SK-N-SH (cell line): ENCODE data around the gene UCP2. TPM values are rescaled to one million over a fixed set of nuclear protein-coding genes. Genes with fewer than 3 reads are reported as not detected.

Source experiments
- CTCF ChIA-PET: fragments of 300-600, 350-600 bp; formaldehyde crosslinking; extraction: SDS; loops from one replicate; lab custom pipeline; 2021; lab: Yijun Ruan, JAX
- POLR2A ChIA-PET: fragments of 350-600 bp; sonication (Branson Sonifier 250); formaldehyde crosslinking; extraction: SDS; loops from one replicate; lab custom pipeline; 2020; ENCODE audit warnings: antibody characterized with exemption, inconsistent platforms; lab: Yijun Ruan, JAX
- DNase-seq: peaks from one replicate; pipeline ENCODE4 v3.0.0; 2012
- H2AFZ ChIP-seq: fragments of 200-600 bp; sonication (generic); 2 replicates; pipeline ENCODE4 v1.8.1; 2016; ENCODE audit warnings: antibody characterized with exemption, mild to moderate bottlenecking, low read depth
- H3F3A ChIP-seq: fragments of 200-600 bp; sonication (generic); replicated peaks from 2 replicates; pipeline ENCODE3; 2016; ENCODE audit warnings: antibody characterized with exemption, mild to moderate bottlenecking; ENCODE audit not compliant: insufficient read depth
- H3K27ac ChIP-seq, 2 experiments: fragments of 200-500 bp in 1 of 2; fragments of 200-600 bp in 1 of 2; sonication (Bioruptor generic) in 1 of 2; sonication (generic), shearing (Covaris generic) in 1 of 2; 2 replicates each; pipeline versions ENCODE4 v1.5.1 to v1.6.1; 2014 to 2016; ENCODE audit warnings: low read depth in 2 of 2, inconsistent platforms in 1 of 2, low read length in 1 of 2, mild to moderate bottlenecking in 1 of 2, mixed read lengths in 1 of 2
- H3K27me3 ChIP-seq: fragments of 200-600 bp; sonication (generic), shearing (Covaris generic); 2 replicates; pipeline ENCODE4 v1.6.1; 2016; ENCODE audit warnings: mixed run types; ENCODE audit not compliant: insufficient read depth
- H3K36me3 ChIP-seq, 2 experiments: fragments of 200-500 bp in 1 of 2; fragments of 200-600 bp in 1 of 2; sonication (Bioruptor generic) in 1 of 2; sonication (generic) in 1 of 2; replicated peaks in 1 of 2; 2 replicates each; pipeline versions ENCODE3 to v1.5.1; 2014 to 2016; ENCODE audit warnings: low read length in 1 of 2, mild to moderate bottlenecking in 1 of 2; ENCODE audit not compliant: insufficient read depth in 2 of 2, control insufficient read depth in 1 of 2
- H3K4me1 ChIP-seq, 2 experiments: fragments of 200-500 bp in 1 of 2; fragments of 200-600 bp in 1 of 2; sonication (Bioruptor generic) in 1 of 2; sonication (generic), shearing (Covaris generic) in 1 of 2; 2 replicates each; pipeline versions ENCODE4 v1.5.1 to v1.6.1; 2014 to 2016; ENCODE audit warnings: low read depth in 1 of 2, low read length in 1 of 2, mixed run types in 1 of 2; ENCODE audit not compliant: insufficient read depth in 2 of 2, control insufficient read depth in 1 of 2
- H3K4me2 ChIP-seq: fragments of 200-600 bp; sonication (generic), shearing (Covaris generic); 2 replicates; pipeline ENCODE4 v1.6.1; 2017; ENCODE audit warnings: mixed run types
- H3K4me3 ChIP-seq, 2 experiments: fragments of 200-500 bp in 1 of 2; fragments of 200-600 bp in 1 of 2; sonication (Bioruptor generic) in 1 of 2; sonication (generic), shearing (Covaris generic) in 1 of 2; 2 replicates each; pipeline versions ENCODE4 v1.5.1 to v1.8.1; 2014 to 2016; ENCODE audit warnings: low read depth in 2 of 2, inconsistent platforms in 1 of 2, low read length in 1 of 2, mild to moderate bottlenecking in 1 of 2, mixed read lengths in 1 of 2, moderate library complexity in 1 of 2
- H3K79me2 ChIP-seq: fragments of 200-600 bp; sonication (generic); 2 replicates; pipeline ENCODE4 v1.8.1; 2017; ENCODE audit warnings: mild to moderate bottlenecking; ENCODE audit not compliant: insufficient read depth
- H3K9ac ChIP-seq: fragments of 200-600 bp; sonication (generic); 2 replicates; pipeline ENCODE4 v1.6.1; 2017; ENCODE audit warnings: mixed run types
- H3K9me2 ChIP-seq: fragments of 200-600 bp; sonication (generic); 2 replicates; pipeline ENCODE4 v1.6.1; 2017; ENCODE audit warnings: mixed run types
- H3K9me3 ChIP-seq: fragments of 200-600 bp; sonication (generic); 2 replicates; pipeline ENCODE4 v1.6.1; 2017; ENCODE audit warnings: mixed run types, mild to moderate bottlenecking, moderate library complexity
- H4K20me1 ChIP-seq: fragments of 200-600 bp; sonication (generic); 2 replicates; pipeline ENCODE4 v1.6.1; 2017; ENCODE audit warnings: mild to moderate bottlenecking, mixed run types; ENCODE audit not compliant: insufficient read depth
- CTCF ChIP-seq: fragments of 200-600 bp; sonication (generic); IDR thresholded peaks from 2 replicates; pipeline ENCODE4 v1.6.1; 2017; ENCODE audit warnings: antibody characterized with exemption, mild to moderate bottlenecking, moderate library complexity
- FOXJ3 ChIP-seq: sonication (generic); formaldehyde crosslinking; IDR thresholded peaks from 2 replicates; pipeline ENCODE4 v1.5.1; 2020; ENCODE audit warnings: mild to moderate bottlenecking, missing genetic modification reagents
- FOXM1 ChIP-seq: IDR thresholded peaks from 2 replicates; pipeline ENCODE4 v1.4.0; 2012; ENCODE audit warnings: low read depth, mild to moderate bottlenecking
- GABPA ChIP-seq: IDR thresholded peaks from 2 replicates; pipeline ENCODE4 v1.4.0; 2012; ENCODE audit warnings: low read depth, mild to moderate bottlenecking
- GATA2 ChIP-seq: sonication (generic); formaldehyde crosslinking; IDR thresholded peaks from 2 replicates; pipeline ENCODE4 v1.5.0; 2020; ENCODE audit warnings: mild to moderate bottlenecking, missing genetic modification reagents
- MEF2A ChIP-seq: IDR thresholded peaks from 2 replicates; pipeline ENCODE4 v1.4.0; 2012; ENCODE audit warnings: low read depth, borderline replicate concordance
- NRF1 ChIP-seq: IDR thresholded peaks from 2 replicates; pipeline ENCODE4 v1.6.1; 2012; ENCODE audit warnings: low read depth, mild to moderate bottlenecking, low read length
- PBX3 ChIP-seq: IDR thresholded peaks from 2 replicates; pipeline ENCODE4; 2012
- RFX5 ChIP-seq: IDR thresholded peaks from 2 replicates; pipeline ENCODE4 v1.6.1; 2012; ENCODE audit warnings: mild to moderate bottlenecking, improper control_type of control experiment, low read length
- RXRA ChIP-seq: IDR thresholded peaks from 2 replicates; pipeline ENCODE4 v1.4.0; 2012; ENCODE audit warnings: low read depth, mild to moderate bottlenecking, borderline replicate concordance
- SIN3A ChIP-seq: IDR thresholded peaks from 2 replicates; pipeline ENCODE4 v1.6.1; 2012; ENCODE audit warnings: low read depth, mild to moderate bottlenecking, low read length, moderate library complexity, borderline replicate concordance
- SMC3 ChIP-seq: IDR thresholded peaks from 2 replicates; pipeline ENCODE4 v1.6.1; 2012; ENCODE audit warnings: low read depth, low read length, improper control_type of control experiment
- TAF1 ChIP-seq: IDR thresholded peaks from 2 replicates; pipeline ENCODE4 v1.6.1; 2012; ENCODE audit warnings: low read depth, mild to moderate bottlenecking, low read length, moderate library complexity, borderline replicate concordance
- TEAD4 ChIP-seq: IDR thresholded peaks from 2 replicates; pipeline ENCODE4 v1.4.0; 2012; ENCODE audit warnings: mild to moderate bottlenecking, borderline replicate concordance; ENCODE audit not compliant: insufficient read depth
- WGBS: methylation state at CpG from one replicate; pipeline ENCODE4 v1.1.6; 2017; ENCODE audit warnings: low lambda C conversion rate; 5-methylcytosine and 5-hydroxymethylcytosine counted together
- polyA plus RNA-seq, 3 experiments: library from polyadenylated mRNA; depleted of rRNA; stranded (reverse); fragments of >200 nt; gene quantifications; 2 replicates each; pipeline ENCODE4 v1.2.3, GENCODE V29; 2012
- TF ChIP-seq, protein P1 (sequence below): fragments of 150-350 bp; IDR thresholded peaks from 2 replicates; pipeline ENCODE4 v1.6.1; 2017; ENCODE audit warnings: antibody characterized with exemption, low read length, low read depth, borderline replicate concordance
- TF ChIP-seq, protein P2 (sequence below): IDR thresholded peaks from 2 replicates; pipeline ENCODE4 v1.4.0; 2012; ENCODE audit warnings: low read depth, borderline replicate concordance

UCP2 gene
- polyA plus RNA-seq, 1 of the 3 experiments (the other 2 are of a cell fraction) = 36.0 TPM

DNA sequence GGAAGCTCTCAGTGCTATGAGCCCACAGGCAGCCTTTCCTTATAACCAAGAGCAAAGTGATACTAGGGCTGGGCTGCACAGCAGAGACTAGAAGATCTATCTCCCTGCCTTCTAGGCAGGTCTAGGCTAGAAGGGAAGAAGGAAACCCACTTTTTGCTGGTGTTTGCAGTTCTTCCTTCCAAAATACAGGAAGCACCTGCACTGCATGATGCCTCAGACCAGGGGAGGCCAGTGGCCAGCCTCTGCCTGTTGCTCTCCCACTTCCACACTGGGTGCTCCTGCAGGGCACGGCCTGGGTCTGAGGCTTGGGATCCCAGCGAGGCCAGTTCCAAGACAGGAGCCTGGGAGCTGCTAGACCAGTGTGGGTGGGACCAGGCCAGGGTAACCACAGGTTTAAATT lies 32.2 kb upstream of the UCP2 start:
- H3K27ac ChIP-seq = no peak overlapping the region
- TF ChIP-seq RFX5 (no peak), MEF2A (no peak), FOXM1 (no peak), PBX3 (no peak), FOXJ3 (CRISPR knock-in tag) (no peak), SIN3A (no peak), NRF1 (no peak), TEAD4 (no peak)
- TF ChIP-seq, protein P1, sequence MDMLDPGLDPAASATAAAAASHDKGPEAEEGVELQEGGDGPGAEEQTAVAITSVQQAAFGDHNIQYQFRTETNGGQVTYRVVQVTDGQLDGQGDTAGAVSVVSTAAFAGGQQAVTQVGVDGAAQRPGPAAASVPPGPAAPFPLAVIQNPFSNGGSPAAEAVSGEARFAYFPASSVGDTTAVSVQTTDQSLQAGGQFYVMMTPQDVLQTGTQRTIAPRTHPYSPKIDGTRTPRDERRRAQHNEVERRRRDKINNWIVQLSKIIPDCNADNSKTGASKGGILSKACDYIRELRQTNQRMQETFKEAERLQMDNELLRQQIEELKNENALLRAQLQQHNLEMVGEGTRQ = no peak
- peaks cover 0 to 2% of the 10 kb centered on the region in 2 experiments; a peak in 1 of 4 replicates for H3K4me1 ChIP-seq
- H3K9ac ChIP-seq = no peak overlapping the region
- H3K79me2 ChIP-seq = no peaks in the 10 kb centered on the region
- no peaks in the 10 kb centered on the region for H3K27me3 ChIP-seq
- H3K4me3 ChIP-seq = no peak overlapping the region
- WGBS = 100% methylated on average over 2 of the region's 2 CpGs
- CTCF ChIA-PET = no interaction called here
- no peak overlapping the region for H3K4me2 ChIP-seq
- peaks cover 10 to 43% of the 10 kb centered on the region in 2 experiments for H3K36me3 ChIP-seq
- H2AFZ ChIP-seq = no peak overlapping the region
- no peaks in the 10 kb centered on the region for H3F3A ChIP-seq
- POLR2A ChIA-PET = no interaction called here
- DNase-seq = no peak
- no peaks in the 10 kb centered on the region for H3K9me2 ChIP-seq
- H4K20me1 ChIP-seq = no peaks in the 10 kb centered on the region
- H3K9me3 ChIP-seq = no peaks in the 10 kb centered on the region

- no peaks in the 10 kb centered on the region for H3K9me2 ChIP-seq
- TF ChIP-seq RXRA = no peak
- no peak for TF ChIP-seq GABPA
- TF ChIP-seq GATA2 (CRISPR knock-in tag) = no peak
- no peak for TF ChIP-seq PBX3
- TF ChIP-seq, protein P1 = no peak
- TF ChIP-seq SMC3 = no peak
- no peak for TF ChIP-seq TAF1
- TF ChIP-seq, protein P2, sequence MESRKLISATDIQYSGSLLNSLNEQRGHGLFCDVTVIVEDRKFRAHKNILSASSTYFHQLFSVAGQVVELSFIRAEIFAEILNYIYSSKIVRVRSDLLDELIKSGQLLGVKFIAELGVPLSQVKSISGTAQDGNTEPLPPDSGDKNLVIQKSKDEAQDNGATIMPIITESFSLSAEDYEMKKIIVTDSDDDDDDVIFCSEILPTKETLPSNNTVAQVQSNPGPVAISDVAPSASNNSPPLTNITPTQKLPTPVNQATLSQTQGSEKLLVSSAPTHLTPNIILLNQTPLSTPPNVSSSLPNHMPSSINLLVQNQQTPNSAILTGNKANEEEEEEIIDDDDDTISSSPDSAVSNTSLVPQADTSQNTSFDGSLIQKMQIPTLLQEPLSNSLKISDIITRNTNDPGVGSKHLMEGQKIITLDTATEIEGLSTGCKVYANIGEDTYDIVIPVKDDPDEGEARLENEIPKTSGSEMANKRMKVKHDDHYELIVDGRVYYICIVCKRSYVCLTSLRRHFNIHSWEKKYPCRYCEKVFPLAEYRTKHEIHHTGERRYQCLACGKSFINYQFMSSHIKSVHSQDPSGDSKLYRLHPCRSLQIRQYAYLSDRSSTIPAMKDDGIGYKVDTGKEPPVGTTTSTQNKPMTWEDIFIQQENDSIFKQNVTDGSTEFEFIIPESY = no peak
- TF ChIP-seq CTCF = no peak
- no peak for TF ChIP-seq MEF2A
- H3K9me3 ChIP-seq = no peaks in the 10 kb centered on the region
- no peak overlapping the region for H3K27ac ChIP-seq
- POLR2A ChIA-PET = no interaction called here
- no peaks in the 10 kb centered on the region for H4K20me1 ChIP-seq
- no peaks in the 10 kb centered on the region for H3K79me2 ChIP-seq
- no peak for DNase-seq
- 98% methylated on average over 8 of the region's 8 CpGs for WGBS
- CTCF ChIA-PET = no interaction called here
- H3K9ac ChIP-seq = no peak overlapping the region
- H3K27me3 ChIP-seq = no peaks in the 10 kb centered on the region
- H3K4me1 ChIP-seq = peaks cover 0 to 2% of the 10 kb centered on the region in 2 experiments; a peak in 1 of 4 replicates
- H3F3A ChIP-seq = no peaks in the 10 kb centered on the region
- no peak overlapping the region for H3K4me3 ChIP-seq
- no peak overlapping the region for H2AFZ ChIP-seq
- no peak overlapping the region for H3K4me2 ChIP-seq
- peaks cover 9 to 41% of the 10 kb centered on the region in 2 experiments for H3K36me3 ChIP-seq
Observed at GRCh38 chr11:74013141-74013540, 30.5 kb upstream of the UCP2 start.
